ENCODE data around the gene OR9Q1. TPM values are rescaled to one million over a fixed set of nuclear protein-coding genes. Genes with fewer than 3 reads are reported as not detected.

The OR9Q1 gene
- total and polyA plus RNA-seq, 2 of the 4 experiments (the other 2 are of a cell fraction), result not detected

GRCh38 chr11:58024601-58025091, 965 bp downstream of the OR9Q1 start:
- H2AK5ac ChIP-seq (ENCODE audit: low read depth, low read length), result peak overlapping the region; percentile 34; the same call in 1 of the 2 replicates
- BruUV-seq (replicated peaks), result no TSS peak
- ChIA-PET CTCF (no interaction called here), POLR2A (ENCODE audit: unreplicated experiment) (no interaction called here)
- dilution Hi-C loops (cut with HindIII; ENCODE audit: low sequenced_read_pairs, unreplicated experiment) (no loop called here), intact Hi-C loops (cut with micrococcal nuclease) (loop anchor here (5.0 kb wide), 3 partner anchors 197 to 488 kb away; no protein-coding TSS in a partner anchor), in situ Hi-C loops (cut with MboI; ENCODE audit: low sequenced_read_pairs) (no loop called here)
- ATAC-seq (ENCODE audit: low read depth), result no peak
- H3K56ac ChIP-seq (ENCODE audit: extremely low read depth, insufficient read depth, low read length), result peak overlapping the region; percentile 34; the same call in 1 of the 2 replicates
- peak overlapping the region; percentile 81 for H2BK120ac ChIP-seq (ENCODE audit: low read depth, low read length)
- peak overlapping the region; percentile 79 for H4K91ac ChIP-seq (ENCODE audit: insufficient read depth, low read depth, low read length)
- H3K4me2 ChIP-seq (ENCODE audit: low read depth, low read length), result no peak overlapping the region; the same call in 1 of the 2 replicates
- H3K9me1 ChIP-seq (ENCODE audit: insufficient read depth, low read length), result peaks cover 16% of the 10 kb centered on the region
- H2AK9ac ChIP-seq (replicated peaks; ENCODE audit: low read depth, low read length, poor library complexity), result peak overlapping the region; percentile 12
- peaks cover 23% of the 10 kb centered on the region for H3K4me1 ChIP-seq (ENCODE audit: control insufficient read depth, insufficient read depth, low read length)
- no peaks in the 10 kb centered on the region for H3K9me3 ChIP-seq (ENCODE audit: control insufficient read depth, insufficient read depth, low read length)
- no peak overlapping the region for H3K4me3 ChIP-seq (ENCODE audit: insufficient read depth, low read depth, low read length)
- peak; percentile 60 for DNase-seq
- peak overlapping the region; percentile 92 for H2BK20ac ChIP-seq (ENCODE audit: low read depth, low read length)
- no peaks in the 10 kb centered on the region for H4K20me1 ChIP-seq (ENCODE audit: insufficient read depth, low read length)
- no peaks in the 10 kb centered on the region for H3K36me3 ChIP-seq (ENCODE audit: control insufficient read depth, insufficient read depth, low read length)
- 20% methylated on average over 1 of the region's 8 CpGs; no CpG with 5 or more reads in 1 of the 2 experiments for WGBS, 2 experiments (ENCODE audit: extremely low coverage in 2 of 2, insufficient read length in 1 of 2)
- TF ChIP-seq CEBPB (IDR thresholded peaks at IDR 0.05; ENCODE audit: low read depth, low read length) (peak; percentile 88), NFE2L2 (IDR thresholded peaks at IDR 0.05; ENCODE audit: low read depth, low read length) (no peak), SMC3 (IDR thresholded peaks at IDR 0.05; ENCODE audit: low read depth, low read length) (no peak), FOS (IDR thresholded peaks at IDR 0.05; ENCODE audit: low read depth, low read length) (no peak), RCOR1 (IDR thresholded peaks at IDR 0.05; ENCODE audit: insufficient replicate concordance, low read length) (no peak), RAD21 (IDR thresholded peaks at IDR 0.05; ENCODE audit: low read length) (no peak), CHD1 (IDR thresholded peaks at IDR 0.05; ENCODE audit: low read depth, low read length) (no peak), MAFK (IDR thresholded peaks at IDR 0.05; ENCODE audit: low read depth, low read length) (no peak)
- H2AFZ ChIP-seq (replicated peaks; ENCODE audit: low read length, poor library complexity), result peak overlapping the region; percentile 78
- H3K23ac ChIP-seq (ENCODE audit: low read depth, low read length), result peak overlapping the region; percentile 59; the same call in 1 of the 2 replicates
- H3K9ac ChIP-seq (ENCODE audit: low read depth, low read length), result peak overlapping the region; percentile 46; the same call in 1 of the 2 replicates
- H2BK5ac ChIP-seq (ENCODE audit: low read depth, low read length, poor library complexity, severe bottlenecking), result peak overlapping the region; percentile 65
- H3K14ac ChIP-seq (replicated peaks; ENCODE audit: low read depth, low read length), result peak overlapping the region; percentile 61
- no peaks in the 10 kb centered on the region for H3K27me3 ChIP-seq (ENCODE audit: control insufficient read depth, insufficient read depth, low read length)
- H3K79me1 ChIP-seq (ENCODE audit: low read depth in 1 of 2, low read length in 2 of 2), result no peaks in the 10 kb centered on the region
- peak overlapping the region; percentile 91 for H3K4ac ChIP-seq (ENCODE audit: low read depth, low read length)
- peak overlapping the region; percentile 93 for H4K5ac ChIP-seq (ENCODE audit: low read depth, low read length)
- peak overlapping the region; percentile 65 to 88 for H4K8ac ChIP-seq (ENCODE audit: low read depth in 2 of 2, low read length in 2 of 2)
- H3K27ac ChIP-seq (ENCODE audit: insufficient read depth, low read length), result peak overlapping the region; percentile 66; the same call in 1 of the 2 replicates
- H3K18ac ChIP-seq (ENCODE audit: low read depth, low read length), result peak overlapping the region; percentile 95
- H2BK15ac ChIP-seq (ENCODE audit: low read depth, low read length), result peak overlapping the region; percentile 94; the same call in 2 of the 3 replicates
